ENCODE measurements around the gene KMT2A.
A peak's percentile ranks its signal among the peaks of the same experiment; 100 is the strongest.

Gene KMT2A

GRCh38 chr11:118491041-118491440 is 54.7 kb downstream of the KMT2A start:
- no peak for DNase-seq

- peak; percentile 22 for DNase-seq
Measured at GRCh38 chr11:118497831-118498230, 61.5 kb downstream of the KMT2A start.

DNA sequence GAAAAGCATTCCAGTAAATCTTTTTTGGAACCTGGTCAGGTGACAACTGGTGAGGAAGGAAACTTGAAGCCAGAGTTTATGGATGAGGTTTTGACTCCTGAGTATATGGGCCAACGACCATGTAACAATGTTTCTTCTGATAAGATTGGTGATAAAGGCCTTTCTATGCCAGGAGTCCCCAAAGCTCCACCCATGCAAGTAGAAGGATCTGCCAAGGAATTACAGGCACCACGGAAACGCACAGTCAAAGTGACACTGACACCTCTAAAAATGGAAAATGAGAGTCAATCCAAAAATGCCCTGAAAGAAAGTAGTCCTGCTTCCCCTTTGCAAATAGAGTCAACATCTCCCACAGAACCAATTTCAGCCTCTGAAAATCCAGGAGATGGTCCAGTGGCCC is 66.9 kb downstream of the KMT2A start:
- no peak for DNase-seq

DNA sequence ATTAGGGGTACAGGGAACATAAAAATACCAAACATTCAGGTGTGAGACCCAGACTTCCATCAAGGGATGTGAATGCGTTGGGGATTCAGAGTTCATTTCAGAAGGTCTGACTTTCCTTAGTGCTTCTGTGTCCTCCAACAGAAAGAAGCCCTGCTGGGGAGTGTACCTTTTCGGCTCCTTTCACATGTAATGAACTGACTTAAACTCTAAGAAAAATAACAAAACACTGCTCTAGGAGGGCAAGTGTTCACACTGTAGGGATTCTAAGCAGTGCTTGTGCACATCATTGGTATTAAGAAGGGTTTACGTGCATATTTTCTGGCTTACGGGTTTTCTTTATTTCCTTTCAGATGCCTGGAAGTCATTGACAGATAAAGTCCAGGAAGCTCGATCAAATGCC is 75.3 kb downstream of the KMT2A start:
- no peak for DNase-seq

DNA sequence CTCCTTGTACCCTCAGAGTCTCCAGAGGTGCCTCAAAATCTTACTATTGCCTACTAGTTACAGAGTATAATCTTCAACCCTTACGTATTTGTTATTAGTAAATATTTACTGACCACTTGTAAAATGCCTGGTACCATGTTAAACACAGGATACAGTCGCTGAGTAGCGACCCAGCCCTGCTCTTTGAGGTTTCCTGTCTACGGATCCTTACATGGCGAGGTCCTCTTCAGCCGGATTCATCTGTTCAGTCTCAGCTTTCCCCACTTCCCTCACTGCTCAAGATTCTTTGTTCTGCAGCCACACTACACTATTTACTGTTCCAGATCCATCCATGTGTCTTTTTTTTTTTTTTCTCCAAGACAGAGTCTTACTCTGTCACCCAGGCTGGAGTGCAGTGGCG is 77.8 kb downstream of the KMT2A start:
- DNase-seq, result no peak

GRCh38 chr11:118519549-118519948 is 83.3 kb downstream of the KMT2A start:
- no peak for DNase-seq

- peak; percentile 20 for DNase-seq
Measured at GRCh38 chr11:118521892-118522311, 85.6 kb downstream of the KMT2A start.

DNA sequence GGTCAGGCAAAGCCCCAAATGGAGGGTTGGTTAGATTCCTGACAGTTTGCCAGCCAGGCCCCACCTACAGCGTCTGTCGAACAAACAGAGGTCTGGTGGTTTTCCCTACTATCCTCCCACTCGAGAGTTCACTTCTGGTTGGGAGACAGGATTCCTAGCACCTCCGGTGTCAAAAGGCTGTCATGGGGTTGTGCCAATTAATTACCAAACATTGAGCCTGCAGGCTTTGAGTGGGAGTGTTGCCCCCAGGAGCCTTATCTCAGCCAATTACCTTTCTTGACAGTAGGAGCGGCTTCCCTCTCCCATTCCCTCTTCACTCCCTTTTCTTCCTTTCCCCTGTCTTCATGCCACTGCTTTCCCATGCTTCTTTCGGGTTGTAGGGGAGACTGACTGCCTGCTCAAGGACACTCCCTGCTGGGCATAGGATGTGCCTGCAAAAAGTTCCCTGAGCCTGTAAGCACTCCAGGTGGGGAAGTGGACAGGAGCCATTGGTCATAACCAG is 86.3 kb downstream of the KMT2A start:
- peak; percentile 92 for DNase-seq

GRCh38 chr11:118524356-118524755 is 88.1 kb downstream of the KMT2A start:
- DNase-seq, result no peak

DNA sequence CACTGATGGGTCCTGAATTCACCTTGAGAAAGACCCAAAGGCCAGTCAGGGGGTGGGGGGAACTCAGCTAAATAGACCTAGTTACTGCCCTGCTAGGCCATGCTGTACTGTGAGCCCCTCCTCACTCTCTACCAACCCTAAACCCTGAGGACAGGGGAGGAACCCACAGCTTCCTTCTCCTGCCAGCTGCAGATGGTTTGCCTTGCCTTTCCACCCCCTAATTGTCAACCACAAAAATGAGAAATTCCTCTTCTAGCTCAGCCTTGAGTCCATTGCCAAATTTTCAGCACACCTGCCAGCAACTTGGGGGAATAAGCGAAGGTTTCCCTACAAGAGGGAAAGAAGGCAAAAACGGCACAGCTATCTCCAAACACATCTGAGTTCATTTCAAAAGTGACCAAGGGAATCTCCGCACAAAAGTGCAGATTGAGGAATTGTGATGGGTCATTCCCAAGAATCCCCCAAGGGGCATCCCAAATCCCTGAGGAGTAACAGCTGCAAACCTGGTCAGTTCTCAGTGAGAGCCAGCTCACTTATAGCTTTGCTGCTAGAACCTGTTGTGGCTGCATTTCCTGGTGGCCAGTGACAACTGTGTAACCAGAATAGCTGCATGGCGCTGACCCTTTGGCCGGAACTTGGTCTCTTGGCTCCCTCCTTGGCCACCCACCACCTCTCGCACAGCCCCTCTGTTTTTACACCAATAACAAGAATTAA is 88.6 kb downstream of the KMT2A start:
- no peak for DNase-seq

DNA sequence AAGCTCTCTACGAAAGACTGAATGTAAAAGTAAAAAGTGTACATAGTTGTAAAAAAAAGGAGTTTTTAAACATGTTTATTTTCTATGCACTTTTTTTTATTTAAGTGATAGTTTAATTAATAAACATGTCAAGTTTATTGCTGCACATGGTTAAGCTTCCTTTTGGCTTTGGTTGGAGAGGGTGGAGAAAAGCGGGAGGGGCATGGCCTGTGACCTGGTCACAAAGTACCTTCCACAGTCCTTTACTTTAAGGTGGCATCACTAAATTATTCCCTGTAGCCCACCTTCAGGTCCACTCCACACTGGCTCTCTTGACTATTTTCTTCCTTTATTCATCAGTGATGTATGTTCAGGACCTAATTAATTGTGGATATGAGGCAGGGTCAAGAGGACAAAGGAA is 90.4 kb downstream of the KMT2A start:
- DNase-seq, result no peak

GRCh38 chr11:118527109-118527508 is 90.8 kb downstream of the KMT2A start, which contains the start of gene TTC36:
Gene TTC36 (plus strand): TSS chr11:118527474. CDS start chr11:118527495, 21 bp downstream.
- no peak for DNase-seq

- no peak for DNase-seq
Measured at GRCh38 chr11:118528511-118528910, 92.2 kb downstream of the KMT2A start.

DNA sequence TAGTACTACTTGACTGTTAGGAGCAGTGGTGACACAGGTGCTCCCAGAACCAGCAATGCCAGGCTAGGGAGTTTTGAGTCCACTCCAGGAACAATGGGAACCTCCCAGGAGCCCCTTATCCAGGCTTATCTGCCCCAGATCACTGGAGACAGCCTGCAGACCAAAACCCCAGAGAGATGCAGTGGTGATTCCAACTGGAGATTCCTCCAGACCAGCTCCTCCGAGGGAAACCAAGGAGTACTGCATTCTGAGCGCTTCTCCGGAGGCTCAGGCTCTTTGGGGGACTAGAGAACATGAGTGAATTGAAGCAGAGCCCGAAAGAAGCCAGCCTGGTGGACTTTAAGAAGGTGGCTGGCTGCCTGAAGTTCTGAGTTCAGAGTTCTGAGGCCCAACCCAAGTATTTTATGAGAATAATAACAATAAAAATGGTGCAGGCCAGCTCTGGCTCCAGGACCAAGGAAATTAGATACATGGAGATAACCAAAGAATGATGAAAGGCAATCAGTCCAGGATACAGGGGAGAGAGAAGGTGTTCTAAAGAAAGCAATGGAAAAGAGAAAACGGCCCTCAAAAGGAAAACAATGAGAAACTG is 93.4 kb downstream of the KMT2A start:
- no peak for DNase-seq

DNA sequence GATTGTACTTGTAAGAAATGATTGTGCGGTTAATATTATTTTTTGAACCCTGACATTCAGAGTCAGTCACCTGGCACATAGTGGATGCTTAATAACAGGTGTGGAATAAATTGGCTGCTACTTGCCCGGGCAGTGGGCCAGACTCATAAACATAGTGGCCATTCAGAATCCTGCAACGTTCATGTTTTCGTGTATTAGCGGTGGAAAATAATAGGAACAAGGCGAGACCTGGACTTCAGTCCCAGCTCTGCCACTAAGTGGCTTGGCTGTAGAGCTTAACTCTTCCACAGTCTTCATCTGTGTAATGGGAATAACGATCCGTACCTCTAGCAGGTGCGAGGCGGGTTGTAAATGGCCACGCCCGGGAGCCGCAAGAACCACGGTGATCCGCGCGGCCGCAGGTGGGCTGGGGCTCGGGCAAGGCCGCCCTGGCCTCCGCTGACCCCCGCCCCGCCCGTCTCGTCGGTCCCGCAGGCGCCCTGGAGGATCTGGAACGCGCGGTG is 93.9 kb downstream of the KMT2A start:
- no peak for DNase-seq

GRCh38 chr11:118530683-118531596 is 94.6 kb downstream of the KMT2A start, which contains the start of gene TMEM25:
Gene TMEM25 (plus strand): TSS chr11:118531192. CDS start chr11:118531802, 610 bp downstream.
- DNase-seq, result no peak

DNA sequence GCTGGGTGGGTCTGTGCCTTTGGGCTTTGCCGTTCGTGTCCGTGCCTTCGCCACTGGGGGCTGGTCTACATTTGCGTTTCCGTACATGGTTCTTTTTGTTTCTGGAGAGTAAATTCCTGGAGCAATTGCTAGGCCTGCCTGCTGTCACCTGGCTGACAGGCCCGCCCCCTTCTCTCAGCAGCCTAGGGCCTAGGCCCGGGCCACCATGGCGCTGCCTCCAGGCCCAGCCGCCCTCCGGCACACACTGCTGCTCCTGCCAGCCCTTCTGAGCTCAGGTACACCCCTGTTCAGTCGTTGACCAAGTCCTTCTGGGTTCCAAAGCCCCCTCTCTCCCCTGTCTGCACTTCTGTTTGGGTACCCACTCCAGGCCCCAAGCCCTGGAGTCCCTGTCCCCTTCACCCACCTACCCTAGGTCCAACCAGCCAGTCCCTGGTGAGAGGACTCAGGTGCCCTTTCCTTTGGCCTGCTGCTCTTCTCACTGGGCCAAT is 95.3 kb downstream of the KMT2A start:
- no peak for DNase-seq

- no peak for DNase-seq
Measured at GRCh38 chr11:118532091-118532490, 95.8 kb downstream of the KMT2A start.

GRCh38 chr11:118532852-118533768 is 96.8 kb downstream of the KMT2A start:
- DNase-seq, result no peak

DNA sequence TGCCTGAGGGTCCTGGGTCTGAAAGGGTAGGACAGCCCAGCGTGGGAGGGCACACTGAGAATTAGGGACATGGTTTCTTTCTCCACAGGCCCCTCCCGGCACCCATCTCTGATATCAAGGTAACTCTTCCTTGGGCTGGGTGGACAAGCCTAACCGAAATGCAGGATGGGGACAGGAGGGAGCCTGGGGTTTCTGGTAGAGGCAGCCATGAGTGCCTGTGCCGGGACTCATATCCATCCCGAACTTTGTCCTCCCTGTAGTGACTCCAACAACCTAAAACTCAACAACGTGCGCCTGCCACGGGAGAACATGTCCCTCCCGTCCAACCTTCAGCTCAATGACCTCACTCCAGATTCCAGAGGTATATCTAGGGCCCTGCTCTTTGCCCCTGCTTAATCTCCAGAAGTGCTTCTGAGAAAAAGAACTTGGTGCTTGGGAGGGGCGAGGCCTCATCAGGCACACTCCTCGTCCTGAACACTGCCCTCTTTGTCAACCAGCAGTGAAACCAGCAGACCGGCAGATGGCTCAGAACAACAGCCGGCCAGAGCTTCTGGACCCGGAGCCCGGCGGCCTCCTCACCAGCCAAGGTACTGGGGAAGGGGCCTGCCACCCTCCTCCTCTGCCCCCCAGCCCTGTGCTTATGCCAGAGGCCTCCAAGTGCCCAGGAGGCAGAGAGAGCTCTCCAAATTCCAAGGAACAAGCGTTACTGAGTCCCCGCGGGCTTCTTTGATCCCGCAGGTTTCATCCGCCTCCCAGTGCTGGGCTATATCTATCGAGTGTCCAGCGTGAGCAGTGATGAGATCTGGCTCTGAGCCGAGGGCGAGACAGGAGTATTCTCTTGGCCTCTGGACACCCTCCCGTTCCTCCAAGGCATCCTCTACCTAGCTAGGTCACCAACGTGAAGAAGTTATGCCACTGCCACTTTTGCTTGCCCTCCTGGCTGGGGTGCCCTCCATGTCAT is 97.8 kb downstream of the KMT2A start:
- DNase-seq, result no peak

DNA sequence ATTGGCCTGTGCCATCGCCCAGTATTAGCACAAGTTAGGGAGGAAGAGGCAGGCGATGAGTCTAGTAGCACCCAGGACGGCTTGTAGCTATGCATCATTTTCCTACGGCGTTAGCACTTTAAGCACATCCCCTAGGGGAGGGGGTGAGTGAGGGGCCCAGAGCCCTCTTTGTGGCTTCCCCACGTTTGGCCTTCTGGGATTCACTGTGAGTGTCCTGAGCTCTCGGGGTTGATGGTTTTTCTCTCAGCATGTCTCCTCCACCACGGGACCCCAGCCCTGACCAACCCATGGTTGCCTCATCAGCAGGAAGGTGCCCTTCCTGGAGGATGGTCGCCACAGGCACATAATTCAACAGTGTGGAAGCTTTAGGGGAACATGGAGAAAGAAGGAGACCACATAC is 99.0 kb downstream of the KMT2A start:
- DNase-seq, result no peak
